ENCODE results near the gene PDLIM7. TPM values are rescaled to one million over a fixed set of nuclear protein-coding genes. Genes with fewer than 3 reads are reported as not detected.
"Not testable (repeated sequence)": the region's sequence is repeated elsewhere in the genome, so short reads cannot be mapped to it uniquely, and the experiment has no call there.

Gene PDLIM7
- total RNA-seq, 1 experiment from 2014 or later: 234 TPM

DNA sequence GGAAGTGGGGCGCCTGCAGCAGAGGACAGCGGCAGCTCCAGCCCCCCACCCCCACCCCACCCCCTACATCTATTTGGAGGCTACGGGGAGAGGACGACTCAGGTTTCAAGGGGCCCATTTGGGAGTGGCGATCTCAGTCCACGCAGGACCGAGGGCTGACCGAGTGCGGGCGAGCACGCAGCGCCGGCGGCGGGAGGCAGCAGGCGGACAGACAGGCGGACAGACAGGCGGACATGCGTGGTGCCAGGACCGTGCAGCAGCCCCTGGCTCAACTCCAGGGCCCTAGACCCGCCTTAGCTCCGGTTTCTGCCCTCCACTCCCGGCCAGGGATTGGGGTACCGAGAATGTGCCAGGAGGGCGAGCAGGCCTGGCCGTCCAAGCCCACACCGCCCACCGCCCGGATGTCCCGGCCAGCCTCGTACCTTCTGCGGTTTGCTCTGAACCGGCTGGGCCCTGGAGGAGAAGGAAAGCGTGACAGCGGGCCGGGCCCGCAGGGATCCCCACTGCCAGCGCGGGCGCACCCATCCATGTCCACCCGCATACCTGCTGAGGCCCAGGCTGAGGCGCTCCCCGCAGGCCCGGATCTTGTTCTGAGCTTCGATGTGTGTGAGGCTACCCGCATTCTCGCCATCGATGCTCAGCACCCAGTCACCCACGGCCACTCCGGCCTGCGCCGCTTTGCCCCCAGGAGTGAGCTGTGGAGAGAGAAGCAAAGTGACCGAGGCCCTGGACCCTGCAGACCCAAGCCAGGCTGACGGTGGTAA lies 5.2 kb downstream of the PDLIM7 start:
- DNase-seq (ENCODE audit: low read depth): no peak

- DNase-seq (ENCODE audit: low read depth): peak; percentile 64
Measured at GRCh38 chr5:177491429-177491945, 5.9 kb downstream of the PDLIM7 start.

GRCh38 chr5:177490992-177491391 lies 6.4 kb downstream of the PDLIM7 start:
- no peak for DNase-seq (ENCODE audit: low read depth)

DNA sequence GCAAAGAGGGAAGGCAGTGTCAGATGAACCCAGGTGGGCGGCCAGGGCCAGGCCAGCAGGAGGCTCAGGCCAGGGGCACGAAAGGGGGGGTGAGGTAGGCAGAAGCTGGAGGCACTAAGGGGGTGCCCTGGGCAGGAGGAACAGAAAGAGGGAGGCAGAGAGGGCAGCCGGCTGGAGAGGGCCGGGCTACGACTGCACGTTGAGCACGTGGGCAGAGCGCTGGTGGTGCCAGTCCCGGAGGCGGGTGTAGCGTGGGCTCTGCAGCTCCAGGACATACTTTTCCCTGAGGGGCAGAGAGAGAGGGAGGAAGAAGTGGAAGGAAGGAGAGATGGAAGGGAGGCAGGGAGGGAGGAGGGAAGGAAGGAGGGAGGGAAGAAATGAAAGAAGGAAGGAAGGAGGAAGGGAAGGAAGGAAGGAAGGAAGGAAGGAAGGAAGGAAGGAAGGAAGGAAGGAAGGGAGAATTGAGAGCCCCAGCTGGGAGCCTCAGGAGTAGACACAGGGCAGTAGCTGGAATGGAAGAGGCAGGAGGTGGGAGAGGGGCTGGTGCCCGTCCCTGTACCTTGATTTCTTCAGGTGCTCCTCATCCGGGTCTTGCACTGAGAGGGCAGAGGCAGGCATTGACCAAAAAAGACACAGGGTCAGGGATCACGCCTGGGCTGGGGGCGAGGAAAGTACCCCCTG lies 7.0 kb downstream of the PDLIM7 start:
- no peak for DNase-seq (ENCODE audit: low read depth)

DNA sequence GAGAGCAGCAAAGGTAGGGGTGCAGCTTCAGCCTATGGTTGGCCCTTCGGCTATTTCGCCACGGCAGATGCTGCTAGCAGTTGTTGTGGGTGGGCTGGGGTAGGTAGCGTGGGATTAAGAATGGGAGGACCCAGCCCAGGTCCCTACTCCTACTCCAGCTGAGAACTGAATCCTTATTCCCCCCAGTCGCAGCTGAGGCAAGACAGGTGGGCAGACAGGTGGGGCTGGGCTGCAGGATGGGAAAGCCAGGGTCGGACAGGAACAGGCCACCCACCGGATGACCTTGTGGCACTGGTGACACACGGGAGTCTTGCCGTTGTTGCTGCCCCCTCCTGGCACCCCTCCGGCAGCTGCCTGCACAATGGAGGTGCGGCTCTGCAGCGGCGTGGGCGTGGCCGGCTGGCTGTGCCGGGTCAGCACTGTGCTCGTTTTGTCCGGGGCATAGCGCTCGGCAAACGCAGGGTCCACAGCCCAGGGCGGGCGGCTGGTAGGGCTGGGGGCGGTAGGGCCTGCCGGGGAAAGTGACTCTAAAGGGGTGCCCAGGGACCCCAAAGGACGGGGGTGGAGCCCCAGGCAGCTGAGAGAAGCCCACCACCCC lies 8.2 kb downstream of the PDLIM7 start:
- no peak for DNase-seq (ENCODE audit: low read depth)

DNA sequence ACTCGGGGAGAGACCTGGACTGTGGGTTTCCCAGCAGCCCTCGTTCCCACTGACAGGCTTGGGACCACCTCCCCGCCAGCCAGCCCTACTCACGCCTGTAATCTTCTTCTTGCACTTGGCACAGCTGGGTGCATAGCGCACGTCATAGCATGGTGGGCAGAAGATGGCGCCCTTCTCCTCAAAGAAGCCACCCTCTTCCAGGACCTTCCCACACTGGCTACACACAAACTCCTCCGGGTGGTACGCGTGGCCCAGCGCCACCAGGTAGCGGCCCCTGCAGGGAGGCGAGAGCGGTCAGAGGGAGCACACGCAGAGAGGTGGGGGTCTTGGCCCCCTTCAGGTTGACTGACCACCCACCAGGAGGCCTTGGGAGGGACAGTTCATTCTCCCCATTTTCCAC lies 9.4 kb downstream of the PDLIM7 start:
- DNase-seq (ENCODE audit: low read depth): no peak

DNA sequence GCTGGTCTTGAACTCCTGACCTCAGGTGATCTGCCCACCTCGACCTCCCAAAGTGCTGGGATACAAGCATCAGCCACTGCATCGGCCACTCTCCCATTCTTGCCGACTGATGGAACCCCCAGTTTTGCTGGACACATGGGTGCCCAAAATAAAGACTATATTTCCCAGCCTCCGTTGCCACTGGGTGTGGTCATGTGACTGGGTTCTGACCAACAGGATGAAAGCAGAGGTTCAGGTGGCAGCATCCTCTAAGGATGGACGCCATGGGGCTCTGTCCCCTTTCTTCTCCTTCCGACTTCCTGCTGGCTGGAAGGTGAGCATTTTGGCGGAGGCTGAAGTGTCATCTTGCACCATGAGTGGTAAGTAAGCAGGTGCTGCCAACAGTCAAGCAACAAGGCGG lies 10.3 kb downstream of the PDLIM7 start:
- DNase-seq (ENCODE audit: low read depth): no peak

DNA sequence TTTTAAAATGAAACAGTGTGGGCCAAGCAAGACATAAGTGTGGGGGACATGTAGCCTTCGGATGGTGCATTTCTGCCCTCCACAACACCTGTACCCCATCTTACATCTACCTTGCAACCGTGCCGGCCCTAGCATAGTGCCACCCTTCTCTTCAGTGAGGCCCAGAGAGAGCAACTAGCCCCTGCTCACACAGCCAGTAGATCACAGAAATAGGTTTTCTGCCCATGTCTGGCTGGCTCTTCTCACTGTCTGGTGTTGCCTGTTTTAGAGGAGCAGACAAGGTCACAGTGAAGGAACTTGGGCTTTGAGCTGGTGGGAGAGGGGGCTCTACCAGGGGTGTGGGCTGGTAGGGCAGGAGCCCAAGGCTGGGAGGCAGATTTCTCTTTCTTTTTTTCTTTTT lies 11.1 kb downstream of the PDLIM7 start:
- no peak for DNase-seq (ENCODE audit: low read depth)

- not testable (repeated sequence) for DNase-seq (ENCODE audit: low read depth)
Measured at GRCh38 chr5:177485753-177486152, 11.7 kb downstream of the PDLIM7 start.

DNA sequence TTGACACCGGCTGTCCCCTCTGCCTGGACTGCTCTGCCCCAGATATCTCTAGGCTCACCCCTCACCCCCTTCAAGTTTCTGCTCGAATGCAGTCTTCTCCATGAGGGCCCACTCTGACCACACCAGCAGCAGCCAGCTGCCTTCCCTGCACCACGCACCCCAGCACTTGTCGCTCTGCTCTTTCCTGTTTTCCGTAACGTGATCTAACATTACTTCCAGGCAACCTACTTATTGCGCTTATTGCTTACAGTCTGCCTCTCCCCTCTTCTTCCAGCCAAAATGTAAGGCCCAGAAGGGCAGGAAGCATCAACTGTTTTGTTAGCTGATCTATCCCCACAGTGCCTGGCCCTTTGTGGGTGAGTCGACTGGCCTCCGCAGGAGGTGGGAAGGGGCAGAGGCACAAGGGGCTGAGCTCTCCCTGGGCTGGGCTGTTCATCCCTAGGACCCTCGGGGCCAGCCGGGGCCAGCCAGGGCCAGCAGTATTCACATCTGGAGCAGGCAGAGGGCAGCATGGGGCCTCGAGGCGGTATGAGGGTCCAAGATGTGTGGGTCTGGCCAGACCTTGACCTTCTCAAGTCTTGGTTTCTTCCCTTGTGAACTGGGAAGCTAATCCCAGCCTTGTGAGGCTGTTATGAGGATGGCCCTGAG lies 12.4 kb downstream of the PDLIM7 start:
- DNase-seq (ENCODE audit: low read depth): no peak

DNA sequence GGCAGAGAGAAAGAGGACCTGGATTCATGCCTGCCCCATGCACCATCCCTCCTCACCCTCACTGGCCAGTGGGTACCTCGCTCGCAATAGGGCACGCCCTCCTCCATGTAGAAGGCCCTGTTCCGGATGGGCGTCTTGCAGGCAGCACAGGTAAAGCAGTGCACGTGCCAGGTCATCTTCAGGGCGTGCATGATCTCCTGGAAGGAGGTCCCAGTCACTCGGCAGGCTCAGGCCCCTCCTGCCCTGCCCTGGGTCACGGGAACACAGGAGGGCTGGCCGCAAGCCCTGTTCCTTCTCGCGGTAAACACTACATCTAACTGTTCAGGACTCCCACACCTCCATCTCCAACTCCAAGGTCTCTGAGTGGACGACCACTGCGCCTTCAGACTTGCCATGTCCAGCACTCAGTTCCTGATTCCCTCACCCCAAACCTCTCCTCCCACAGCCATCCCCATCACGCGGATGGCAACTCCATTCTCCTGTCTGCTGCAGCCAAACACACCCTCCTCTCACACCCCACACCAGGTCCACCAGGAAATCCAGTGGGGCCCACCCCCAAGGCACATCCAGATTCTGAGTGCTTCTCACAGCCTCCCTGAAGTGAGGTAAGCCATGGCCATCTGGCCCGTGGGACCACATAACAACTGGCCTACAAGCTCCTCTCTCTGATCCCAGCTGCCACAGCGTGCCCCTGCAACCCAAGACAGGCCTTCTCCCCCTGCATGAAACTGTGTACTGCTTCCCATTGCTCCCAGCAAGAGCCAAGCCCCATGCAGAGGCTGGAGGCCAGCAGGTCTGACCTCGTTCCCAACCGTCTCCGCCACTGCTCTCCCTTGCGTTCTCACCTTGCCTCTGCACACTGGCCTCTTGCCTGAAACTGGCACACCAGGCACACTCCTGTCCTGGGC lies 13.2 kb downstream of the PDLIM7 start:
- DNase-seq (ENCODE audit: low read depth): no peak

GRCh38 chr5:177483042-177483441 lies 14.4 kb downstream of the PDLIM7 start:
- DNase-seq (ENCODE audit: low read depth): no peak

- no peak for DNase-seq (ENCODE audit: low read depth)
Measured at GRCh38 chr5:177482359-177482795, 15.0 kb downstream of the PDLIM7 start.

- DNase-seq (ENCODE audit: low read depth): no peak
Measured at GRCh38 chr5:177479774-177480173, 17.6 kb downstream of the PDLIM7 start.

- DNase-seq (ENCODE audit: low read depth): peak; percentile 30
Measured at GRCh38 chr5:177478711-177479646, 18.4 kb downstream of the PDLIM7 start.

DNA sequence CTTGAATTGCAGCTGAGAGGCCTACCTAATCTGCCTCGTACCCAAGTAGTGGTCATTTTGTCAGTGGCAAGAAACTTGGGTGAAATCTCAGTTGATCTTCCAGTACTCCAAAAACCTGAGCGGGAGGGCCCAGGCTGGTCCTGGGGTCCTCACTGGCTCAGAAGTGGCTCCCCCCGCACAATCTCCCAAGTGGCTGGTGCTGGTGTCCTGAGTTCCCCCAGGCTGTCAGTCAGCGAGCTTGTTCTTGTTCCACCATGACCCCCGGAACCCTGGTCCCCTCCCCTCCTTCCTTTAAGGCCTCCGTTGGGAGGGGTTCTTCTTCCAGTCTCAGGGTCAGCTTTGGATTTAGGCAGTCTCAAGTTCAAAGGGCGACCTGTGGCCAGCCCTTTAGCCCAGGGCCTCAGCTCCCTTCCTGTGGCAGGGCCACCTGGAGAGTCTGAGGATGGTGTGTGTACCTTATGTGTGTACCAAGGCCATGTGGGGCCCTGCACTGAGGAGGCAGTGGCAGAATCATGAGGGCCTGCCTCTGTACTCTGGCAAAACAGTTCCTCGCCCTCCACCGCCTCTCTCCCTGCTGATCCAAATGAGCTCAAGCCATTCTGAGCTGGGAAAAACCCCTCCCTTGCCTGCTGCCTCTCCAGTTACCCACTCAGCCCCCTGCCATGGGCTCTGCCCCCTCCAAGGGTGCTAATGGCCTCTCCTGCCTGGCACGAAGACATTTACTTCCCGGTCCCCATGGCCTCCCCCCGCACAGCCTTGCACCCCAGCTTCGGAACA lies 19.5 kb downstream of the PDLIM7 start:
- DNase-seq (ENCODE audit: low read depth): no peak

DNA sequence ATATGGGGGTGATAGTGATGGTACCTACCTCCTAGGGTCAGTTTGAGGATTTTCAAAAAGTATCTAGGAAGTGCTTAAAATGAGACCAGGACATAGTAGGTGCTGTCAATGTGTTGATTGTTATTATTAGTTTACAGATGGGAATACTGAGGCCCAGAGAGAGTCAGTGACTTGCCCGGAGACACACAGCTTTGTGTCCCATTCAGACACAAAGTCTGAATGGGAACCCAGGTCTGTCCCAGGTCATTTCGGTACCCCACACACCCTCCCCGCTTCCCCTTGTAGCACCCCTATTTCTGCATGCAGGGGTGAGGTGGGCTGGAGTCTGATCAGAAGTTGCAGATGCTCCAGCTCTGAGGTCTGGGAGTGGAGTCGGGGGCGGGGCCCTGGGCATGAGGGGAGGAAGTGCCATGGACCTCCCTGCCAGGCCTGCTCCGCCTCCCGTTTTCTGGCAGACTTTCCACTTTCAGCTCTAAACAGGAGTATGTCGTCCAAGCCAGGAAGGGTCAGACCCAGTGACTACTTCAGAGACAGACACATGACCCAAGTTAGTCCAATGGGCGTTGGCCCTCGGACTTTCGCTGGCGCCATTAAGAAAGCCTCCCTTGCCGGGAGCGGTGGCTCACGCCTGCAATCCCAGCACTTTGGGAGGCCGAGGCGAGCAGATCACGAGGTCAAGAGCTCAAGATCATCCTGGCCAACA lies 20.7 kb downstream of the PDLIM7 start:
- peak; percentile 81 for DNase-seq (ENCODE audit: low read depth)
